GM21447 (cell line): Measurements from ENCODE around the gene FRMPD1.

Source experiments
- ATAC-seq: cut with Tn5 transposase; IDR thresholded peaks from one replicate; pipeline ENCODE4 v1.9.1; 2021; ENCODE audit not compliant: unreplicated experiment

FRMPD1 gene

DNA sequence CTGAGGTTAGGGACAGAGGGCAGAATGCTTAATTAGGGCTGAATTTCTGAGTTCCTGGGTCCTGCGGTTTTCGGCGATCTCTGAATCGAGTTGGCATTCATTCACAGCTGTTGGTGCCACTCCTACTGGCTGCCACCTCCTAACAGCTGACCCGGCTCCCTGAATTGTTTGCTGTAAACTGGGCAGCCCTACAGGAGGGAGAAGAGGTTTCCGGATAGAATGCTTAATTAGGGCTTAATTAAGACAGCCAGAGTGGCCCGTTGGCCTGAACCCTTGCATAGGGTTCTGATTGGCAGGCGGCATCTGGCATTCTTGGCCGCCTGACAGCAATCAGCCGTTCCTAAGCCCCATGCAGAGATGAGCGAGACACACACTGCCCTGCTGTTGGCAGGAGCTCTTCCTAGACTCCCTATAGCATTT, 25.7 kb downstream of the FRMPD1 start:
- no peak for ATAC-seq

DNA sequence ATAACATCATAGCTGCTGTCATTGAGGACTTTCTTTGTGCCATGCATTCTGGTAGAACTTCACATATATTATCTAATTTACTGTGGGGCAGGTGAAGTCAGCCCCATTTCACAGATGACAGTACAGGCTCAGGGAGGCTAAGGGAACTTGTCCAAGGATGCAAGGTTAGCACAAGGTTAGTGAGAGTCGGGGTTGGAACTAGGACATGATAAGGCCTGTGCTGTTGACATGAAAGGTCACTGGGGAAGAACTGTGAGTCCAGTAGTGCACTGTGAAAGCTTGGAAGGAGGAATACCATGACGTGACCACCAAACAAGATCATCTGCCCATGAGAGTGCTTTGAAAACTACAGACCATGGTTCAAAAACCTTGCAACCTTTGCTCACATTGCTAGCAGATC, 26.7 kb downstream of the FRMPD1 start:
- no peak for ATAC-seq

DNA sequence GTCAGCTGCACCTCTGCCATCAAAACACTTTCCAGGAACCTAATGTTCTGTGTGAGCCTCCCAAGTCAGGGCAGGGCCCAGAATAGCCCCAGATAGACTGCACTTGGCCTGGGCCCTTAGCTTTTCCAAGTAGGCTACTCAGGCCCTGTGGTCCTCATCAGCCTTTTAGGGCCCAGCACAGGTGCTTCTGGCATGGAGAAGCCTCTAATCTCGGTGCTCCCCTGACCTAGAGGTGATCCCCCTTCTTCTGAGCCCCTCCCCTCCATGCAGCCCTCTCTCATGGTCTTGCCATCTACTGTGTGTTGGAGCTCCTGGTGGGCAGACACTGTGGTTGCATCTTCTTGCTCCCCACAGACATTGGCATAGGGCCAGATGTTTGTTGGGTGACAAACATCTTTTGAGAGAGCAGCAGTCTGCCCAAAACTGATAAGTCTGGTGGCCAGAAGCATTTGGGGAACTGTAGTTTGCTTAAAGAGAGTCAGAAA, 28.1 kb downstream of the FRMPD1 start:
- no peak for ATAC-seq

DNA sequence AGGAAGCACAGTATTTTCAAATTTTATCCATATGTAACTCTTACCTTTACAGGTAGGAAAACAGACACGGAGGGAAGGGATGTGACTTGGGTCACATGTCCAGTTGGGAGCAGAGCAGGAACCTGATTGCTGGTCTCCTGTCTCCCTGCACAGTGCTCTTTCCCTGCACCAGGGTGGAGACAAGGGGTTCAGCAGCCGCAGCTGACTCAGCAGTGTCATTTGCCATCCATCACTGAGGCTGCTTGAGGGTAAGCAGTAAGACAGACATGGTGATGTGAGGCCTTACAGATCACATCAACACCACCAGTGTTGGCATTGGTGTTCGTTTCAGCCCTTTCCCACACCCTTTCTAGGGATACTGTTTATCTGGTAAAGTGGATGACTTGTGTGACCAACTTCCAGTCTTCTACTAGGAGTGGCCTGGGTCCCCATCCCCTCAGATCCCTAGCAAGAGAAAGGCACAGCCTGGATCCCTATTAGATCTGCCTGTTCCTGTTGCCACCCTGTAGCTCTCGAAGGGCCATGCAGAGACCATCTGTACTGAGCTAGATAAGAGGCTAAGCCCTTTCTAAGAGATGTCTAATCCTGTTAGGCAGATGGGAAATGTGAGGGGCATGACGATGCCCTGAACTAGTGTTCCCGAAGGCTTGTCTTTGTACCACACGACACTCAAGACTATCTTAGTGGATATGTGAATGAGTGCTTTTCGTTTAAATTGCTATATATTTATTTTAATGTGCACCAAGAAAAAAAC, 29.1 kb downstream of the FRMPD1 start:
- ATAC-seq = no peak

DNA sequence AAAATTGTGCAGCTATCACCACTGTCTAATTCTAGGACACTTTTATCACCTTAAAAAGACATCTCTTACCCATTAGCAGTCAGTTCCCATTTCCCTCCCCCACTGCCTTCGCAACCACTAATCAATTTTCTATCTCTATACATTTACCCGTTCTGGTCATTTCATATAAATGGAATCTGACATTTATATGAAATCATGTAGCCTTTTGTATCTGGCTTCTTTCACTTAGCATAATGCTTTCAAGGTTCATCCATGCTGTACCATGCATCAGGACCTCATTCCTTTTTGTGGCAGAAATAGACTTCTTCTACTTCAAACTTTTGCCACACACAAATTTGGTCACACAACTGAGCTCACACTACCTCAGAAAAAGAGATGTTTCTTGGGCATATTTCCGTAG, 32.2 kb downstream of the FRMPD1 start:
- no peak for ATAC-seq

DNA sequence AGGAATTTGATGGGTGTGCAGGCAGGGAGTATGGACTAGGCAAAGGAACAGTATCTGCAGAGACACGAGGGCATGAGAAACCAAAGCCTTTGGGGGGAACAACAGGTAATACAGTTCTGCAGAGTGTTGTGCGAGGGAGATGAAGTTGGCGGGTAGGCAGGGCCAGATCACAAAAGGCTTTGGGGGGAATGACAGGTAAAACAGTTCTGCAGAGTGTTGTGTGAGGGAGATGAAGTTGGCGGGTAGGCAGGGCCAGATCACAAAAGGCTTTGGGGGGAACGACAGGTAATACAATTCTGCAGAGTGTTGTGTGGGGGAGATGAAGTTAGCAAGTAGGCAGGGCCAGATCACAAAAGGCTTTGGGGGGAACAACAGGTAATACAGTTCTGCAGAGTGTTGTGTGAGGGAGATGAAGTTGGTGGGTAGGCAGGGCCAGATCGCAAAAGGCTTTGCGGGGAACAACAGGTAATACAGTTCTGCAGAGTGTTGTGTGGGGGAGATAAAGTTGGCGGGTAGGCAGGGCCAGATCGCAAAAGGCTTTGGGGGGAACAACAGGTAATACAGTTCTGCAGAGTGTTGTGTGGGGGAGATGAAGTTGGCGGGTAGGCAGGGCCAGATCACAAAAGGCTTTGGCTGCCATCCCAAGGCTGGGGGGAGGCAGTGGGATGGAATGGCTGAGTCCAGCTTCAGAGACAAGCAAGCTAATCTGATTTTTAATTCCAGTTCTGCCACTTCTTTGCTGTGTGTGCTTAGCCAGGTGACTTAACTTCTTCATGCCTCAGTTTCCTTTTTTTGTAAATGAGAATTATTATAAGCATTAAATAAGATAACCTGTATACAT, 33.0 kb downstream of the FRMPD1 start:
- ATAC-seq = no peak

DNA sequence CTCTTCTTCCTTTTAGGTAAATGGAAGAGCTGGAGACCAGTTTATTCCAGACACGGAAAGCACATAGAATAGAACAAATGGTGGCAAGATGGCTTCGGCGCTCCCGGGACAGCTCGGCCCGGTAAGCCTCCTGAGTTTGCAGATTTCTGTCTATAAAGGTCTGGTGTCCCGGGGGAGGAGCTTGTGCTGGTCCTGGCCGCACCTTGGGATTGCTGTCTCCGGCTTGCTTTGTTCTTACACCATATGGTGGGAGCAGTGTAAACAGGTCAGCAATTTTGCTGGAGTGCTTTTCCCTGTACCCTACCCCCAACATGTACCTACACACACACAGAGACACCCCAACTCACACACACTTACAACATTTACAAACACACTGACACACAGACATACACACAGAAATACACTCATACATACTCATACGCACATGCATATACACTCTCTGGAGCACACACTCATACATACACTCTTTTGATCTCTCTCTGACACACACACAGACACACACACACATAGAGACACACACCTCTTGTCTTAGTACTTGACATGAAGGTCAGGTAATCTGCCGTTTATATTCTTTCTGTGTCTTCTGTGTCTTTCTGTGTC, 42.0 kb downstream of the FRMPD1 start:
- ATAC-seq = no peak

DNA sequence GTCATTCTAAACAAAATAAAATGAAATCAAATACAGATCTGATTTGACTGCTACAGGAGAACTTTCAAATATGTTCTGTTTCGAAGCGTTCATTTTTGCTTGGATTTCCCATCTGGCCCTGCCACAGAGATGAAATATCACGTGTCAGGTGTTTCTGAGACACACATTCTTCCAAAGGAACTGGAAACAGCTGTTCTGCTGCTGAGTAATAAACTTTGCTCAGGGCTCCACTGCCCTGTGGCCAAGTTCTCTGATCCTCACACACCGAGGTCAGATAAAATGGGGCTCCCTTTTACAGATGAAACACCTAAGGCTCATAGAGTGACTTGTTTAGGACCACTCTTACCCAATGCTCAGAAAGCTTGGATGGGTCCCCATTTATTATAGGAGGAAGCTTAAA, 42.5 kb downstream of the FRMPD1 start:
- ATAC-seq = no peak

DNA sequence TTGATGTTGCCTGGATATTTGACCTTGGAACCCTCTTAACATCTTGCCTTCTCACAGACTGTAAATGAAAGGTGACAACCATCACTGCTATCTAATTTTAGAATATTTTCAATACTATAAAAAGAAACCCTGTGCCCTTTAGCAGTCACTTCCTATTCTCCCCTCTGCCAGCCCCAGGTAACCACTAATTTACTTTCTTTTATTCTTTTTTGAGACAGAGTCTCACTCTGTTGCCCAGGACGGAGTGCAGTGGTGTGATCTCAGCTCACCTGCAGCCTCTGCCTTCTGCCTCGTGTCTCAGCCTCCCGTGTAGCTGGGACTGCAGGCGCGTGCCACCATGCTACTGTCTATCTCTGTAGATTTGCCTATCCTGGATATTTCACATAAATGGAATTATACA, 43.6 kb downstream of the FRMPD1 start:
- no peak for ATAC-seq

DNA sequence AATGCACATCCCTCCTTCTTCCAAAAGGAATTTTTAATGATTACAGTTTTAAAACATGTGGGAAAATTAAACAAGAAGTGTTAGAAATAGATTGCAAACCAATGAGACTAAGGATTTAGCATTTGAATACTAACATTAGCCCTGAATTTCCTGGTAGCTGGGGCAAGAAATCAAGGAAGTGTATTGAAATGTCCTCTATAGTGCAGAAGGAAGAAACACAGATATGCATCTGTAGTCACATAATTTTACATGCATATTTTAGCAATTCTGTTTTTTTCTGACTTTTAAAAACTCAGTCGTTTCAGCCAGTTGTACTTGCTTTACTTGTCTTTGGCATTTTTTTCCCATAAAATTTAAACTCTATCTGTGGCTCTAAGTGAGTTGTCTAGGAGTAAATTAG, 45.8 kb downstream of the FRMPD1 start:
- no peak for ATAC-seq

DNA sequence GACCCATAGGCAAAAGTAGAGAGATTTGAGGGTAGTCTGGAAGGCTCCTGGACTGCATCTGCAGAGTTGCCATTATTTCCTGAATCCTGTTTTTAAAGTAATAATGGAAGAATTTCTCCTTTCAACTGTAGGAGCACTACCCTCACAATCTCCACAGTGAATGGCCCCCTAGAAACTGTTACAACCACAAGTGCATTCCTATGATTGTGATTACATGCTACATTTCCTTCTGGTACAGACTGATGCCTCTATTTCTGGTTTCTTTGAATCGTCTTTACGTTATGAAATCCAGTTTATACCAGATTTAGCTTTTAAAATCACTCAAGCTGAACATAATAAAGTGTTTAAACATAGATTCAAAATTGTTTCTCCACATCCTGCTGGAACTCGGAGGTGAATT, 49.4 kb downstream of the FRMPD1 start:
- ATAC-seq = no peak

DNA sequence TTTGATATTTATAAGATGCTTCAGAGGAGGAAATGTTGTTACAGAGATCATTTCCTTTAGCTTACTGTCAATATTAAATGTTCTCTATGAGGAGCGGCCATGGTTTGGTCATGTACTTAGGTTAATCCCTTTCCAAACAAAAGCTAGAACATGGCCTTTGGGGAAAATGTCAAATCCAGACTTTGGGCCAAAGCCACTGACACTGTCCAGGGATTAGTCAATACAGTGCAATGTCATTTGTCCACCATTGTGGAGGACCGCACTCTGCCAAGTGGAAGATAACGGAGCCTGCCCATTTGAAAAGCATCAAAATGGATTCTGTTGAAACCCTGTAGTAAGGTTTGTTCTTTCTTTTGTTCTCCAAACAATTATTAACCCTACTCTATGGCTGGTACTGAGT, 50.1 kb downstream of the FRMPD1 start:
- no peak for ATAC-seq

DNA sequence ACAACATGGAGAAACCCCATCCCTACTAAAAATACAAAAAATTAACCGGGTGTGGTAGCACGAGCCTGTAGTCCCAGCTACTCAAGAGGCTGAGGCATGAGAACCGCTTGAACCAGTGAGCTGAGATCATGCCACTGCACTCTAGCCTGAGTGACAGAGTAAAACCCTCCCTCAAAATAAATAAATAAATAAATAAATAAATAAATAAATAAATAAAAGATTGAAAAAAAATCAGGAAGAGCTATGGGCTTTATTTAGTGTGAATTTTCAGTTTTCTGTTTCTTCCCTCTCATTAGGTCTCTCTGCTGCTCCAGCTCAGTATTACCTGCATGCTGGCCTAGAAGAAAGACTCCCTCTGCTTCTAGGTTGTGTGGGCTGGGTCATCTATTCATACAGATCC, 55.0 kb downstream of the FRMPD1 start:
- no peak for ATAC-seq

DNA sequence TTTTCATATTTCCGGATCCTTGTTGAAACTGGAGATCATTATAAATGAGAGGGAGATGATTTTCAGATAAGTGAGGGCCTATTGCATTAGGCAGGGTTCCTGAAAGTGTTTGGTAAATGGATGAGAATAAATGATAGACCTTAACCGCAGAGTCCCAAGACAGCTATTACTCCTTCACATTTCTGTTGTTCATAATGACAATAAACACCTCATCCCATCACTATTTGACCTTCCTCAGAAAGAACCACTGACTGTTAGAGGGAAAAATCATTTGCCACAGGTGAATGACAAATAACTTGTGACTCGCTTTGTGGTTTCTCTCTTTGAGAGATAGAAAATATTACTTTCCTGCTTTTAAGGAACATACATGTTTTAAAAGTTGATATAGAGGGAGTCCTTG, 55.5 kb downstream of the FRMPD1 start:
- ATAC-seq = no peak

DNA sequence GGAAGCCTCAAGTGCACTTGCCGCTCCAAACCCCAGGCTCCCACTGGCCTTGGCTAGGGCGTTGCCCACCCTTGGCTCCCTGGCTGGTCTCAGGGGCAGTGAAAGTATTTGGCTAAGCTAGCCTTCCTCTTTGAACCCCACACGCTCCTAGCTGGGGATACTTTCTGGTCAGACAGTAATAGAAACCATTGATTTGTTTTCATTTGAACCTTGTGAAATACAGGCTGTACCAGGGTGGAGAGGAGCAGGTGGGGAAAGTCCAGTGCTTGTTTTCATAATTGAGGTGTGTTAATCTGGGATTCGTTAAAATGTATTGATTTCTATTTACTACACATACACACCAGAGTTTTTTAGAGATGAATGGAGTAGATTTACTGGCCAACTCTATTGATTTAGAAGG, 57.0 kb downstream of the FRMPD1 start:
- ATAC-seq = no peak

DNA sequence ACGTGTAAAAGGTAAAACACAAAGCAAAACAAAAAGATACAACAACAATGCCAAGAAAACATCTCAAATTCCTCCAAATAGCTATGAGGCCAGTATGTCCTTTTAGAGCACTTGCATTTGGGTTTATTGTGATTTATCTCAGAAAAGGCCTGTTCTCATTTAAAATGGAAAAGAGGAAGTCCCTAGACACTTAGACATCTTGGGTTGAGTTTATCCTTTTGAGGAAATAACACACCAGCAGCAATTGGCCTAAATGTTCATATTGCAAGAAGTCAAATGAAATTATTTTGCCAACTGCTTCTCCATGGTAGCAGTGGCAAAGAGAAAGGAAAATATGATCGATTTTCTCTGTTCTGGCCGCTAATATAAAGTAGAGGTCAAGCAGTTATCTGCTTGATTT, 59.3 kb downstream of the FRMPD1 start:
- ATAC-seq = no peak

DNA sequence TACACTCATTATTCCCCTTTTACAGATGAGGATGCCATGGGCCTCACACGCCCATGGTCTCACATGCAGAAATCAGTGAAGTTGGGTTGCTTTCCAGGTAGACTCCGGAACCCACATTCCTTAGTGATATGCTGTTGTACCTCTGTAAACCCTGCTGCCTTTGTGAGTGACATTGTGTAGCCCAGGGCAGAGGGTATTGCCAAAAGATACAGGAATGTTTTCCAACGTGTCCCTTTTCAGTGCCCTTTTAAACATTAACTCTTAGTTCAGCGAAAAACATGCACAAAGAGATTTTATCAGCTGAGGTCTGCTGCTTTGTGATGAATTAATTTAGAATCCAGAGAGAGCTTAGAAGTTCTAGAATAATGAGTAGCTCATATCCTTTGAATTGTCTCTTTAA, 64.5 kb downstream of the FRMPD1 start:
- ATAC-seq = no peak

DNA sequence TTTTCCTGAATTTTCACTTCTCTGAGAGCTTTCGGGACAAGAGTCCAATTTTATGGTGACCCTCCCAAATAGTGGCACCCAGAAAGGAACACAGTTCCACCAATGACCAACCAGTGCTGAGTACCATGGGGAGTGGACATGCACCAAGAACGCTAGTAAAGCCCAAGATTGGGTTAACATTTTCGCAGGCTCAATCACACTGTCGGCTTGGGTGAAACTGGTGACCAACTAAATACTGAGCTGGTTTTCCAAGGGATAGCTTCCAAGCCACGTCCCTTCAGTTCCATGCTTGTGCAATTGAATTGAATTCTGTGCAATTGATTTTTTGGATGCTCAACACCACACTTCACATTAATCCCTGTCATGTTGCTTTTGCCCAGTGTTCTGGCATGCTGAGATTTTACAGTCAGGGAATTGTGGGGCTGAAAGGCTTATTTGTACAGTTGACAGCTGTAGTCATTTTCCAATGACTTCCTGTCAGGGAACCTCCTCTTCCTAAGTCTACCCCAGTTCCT, 65.3 kb downstream of the FRMPD1 start:
- no peak for ATAC-seq

DNA sequence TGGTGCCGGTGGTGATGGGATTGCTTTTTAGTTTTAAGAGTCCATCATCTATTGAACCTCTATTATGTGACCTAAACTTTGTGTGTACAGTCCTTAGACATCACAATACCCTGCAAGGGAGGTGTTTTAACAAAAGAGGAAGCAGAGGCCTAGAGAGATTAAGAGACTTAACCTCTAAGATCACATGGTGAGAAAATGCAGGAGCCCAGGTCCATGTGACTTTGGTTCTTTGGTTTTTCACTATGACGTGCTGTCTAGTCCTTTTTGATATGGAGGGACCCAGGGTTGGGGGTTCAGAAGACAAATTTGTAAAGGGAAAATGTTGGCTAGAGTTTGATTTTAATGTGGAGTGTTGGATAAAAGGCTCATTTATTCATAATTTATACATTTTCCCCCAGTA, 68.8 kb downstream of the FRMPD1 start:
- no peak for ATAC-seq

DNA sequence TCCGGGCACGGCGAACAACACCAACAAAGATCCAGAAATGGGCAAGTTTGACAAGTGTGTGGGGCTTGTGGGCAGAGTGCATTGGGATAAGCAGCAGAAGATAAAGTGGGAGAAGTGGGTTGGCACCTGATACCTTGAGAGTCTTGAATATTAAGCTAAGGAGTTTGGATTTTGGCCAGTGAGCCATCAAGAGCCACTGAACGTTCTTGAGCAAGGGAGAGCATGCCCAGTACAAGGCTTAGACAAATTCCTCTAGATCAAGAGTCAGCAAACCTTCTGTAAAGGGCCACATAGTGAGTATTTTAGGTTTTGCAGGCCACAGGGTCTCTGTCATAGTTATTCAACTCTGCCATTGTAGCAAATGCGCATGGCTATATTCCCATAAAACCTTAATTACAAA, 76.3 kb downstream of the FRMPD1 start:
- ATAC-seq = no peak

DNA sequence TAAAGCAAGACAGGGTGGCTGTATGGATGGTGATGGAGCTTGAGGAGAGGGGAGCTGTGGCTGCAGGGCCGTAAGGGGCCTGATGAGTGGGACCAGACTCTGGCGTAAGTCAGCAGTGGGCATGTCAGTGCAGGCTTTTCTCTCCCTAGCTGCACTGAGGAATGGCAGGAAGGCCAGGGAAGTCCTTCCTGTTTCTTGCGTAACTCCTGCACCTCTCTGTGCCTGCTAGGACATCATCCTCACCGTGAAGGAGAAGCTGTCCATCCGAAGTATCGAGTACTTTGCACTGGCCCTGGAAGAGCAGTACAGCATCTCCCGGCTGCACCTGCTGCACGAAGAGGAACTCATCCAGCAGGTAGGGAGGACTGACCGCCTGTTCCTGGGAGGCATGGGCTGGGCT, 78.7 kb downstream of the FRMPD1 start:
- ATAC-seq = no peak

DNA sequence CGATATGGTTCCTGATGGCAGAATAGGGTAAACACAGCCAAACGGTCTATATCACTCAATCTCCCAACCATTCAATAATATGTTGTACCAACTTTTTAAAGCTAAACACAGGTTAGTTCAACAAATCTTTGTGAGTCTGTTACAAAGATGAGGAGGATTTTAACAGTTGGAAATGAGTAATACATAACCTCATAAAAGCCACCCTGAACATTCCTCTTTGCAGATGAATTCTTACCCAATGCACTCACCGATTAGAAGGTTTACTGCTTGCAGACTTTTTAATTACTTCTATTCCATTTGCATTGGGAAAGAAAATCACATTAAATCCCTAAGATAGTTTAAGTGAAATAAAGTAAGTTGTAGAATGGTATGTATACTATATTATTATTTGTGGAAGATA, 79.5 kb downstream of the FRMPD1 start:
- ATAC-seq = no peak
